Kidney (tissue), 14 donors: Measurements from ENCODE around the gene SDR9C7. TPM values are rescaled to one million over a fixed set of nuclear protein-coding genes. Genes with fewer than 3 reads are reported as not detected.
"Not testable (repeated sequence)": the region's sequence is repeated elsewhere in the genome, so short reads cannot be mapped to it uniquely, and the experiment has no call there.

Source experiments
- DNase-seq, 5 donors: peaks; one replicate each; pipeline ENCODE4 v3.0.0-alpha.2; 2013 to 2020
- FAIRE-seq: peaks from 2 replicates; lab custom pipeline; 2012; peaks lifted over from hg19 to GRCh38; lab: Jason Lieb, UNC
- H3K27ac ChIP-seq, 2 donors: one replicate each; pipeline ENCODE4 v1.7.0; 2013; ENCODE audit warnings: low read depth in 2 of 2, low read length in 2 of 2, inconsistent platforms in 1 of 2
- H3K27me3 ChIP-seq: one replicate; pipeline ENCODE4 v1.7.1; 2013; ENCODE audit warnings: low read length, inconsistent platforms; ENCODE audit not compliant: control insufficient read depth, insufficient read depth
- H3K36me3 ChIP-seq, 3 donors: one replicate each; pipeline versions ENCODE4 v1.7.0 to v1.7.1; 2013; ENCODE audit warnings: low read length in 3 of 3, control low read depth in 1 of 3, inconsistent platforms in 1 of 3; ENCODE audit not compliant: insufficient read depth in 3 of 3, control insufficient read depth in 2 of 3
- H3K4me1 ChIP-seq, 3 donors: one replicate each; pipeline versions ENCODE4 v1.7.0 to v1.7.1; 2013; ENCODE audit warnings: low read length in 3 of 3, inconsistent platforms in 1 of 3, low read depth in 1 of 3; ENCODE audit not compliant: control insufficient read depth in 2 of 3, insufficient read depth in 2 of 3
- H3K4me3 ChIP-seq, 3 donors: one replicate each; pipeline versions ENCODE4 v1.7.0 to v1.8.1; 2013; ENCODE audit warnings: low read length in 3 of 3, control low read depth in 1 of 3, inconsistent platforms in 1 of 3
- H3K9ac ChIP-seq, 3 donors: one replicate each; pipeline versions ENCODE4 v1.7.0 to v1.7.1; 2013; ENCODE audit warnings: low read length in 3 of 3, control low read depth in 1 of 3, inconsistent platforms in 1 of 3
- H3K9me3 ChIP-seq, 3 donors: one replicate each; pipeline versions ENCODE4 v1.7.0 to v1.7.1; 2013; ENCODE audit warnings: low read length in 3 of 3, control low read depth in 1 of 3, inconsistent platforms in 1 of 3; ENCODE audit not compliant: control insufficient read depth in 2 of 3, insufficient read depth in 1 of 3
- intact Hi-C: fragments of 100-400 bp; cut with DNase I; formaldehyde crosslinking; loops from one replicate; pipeline ENCODE4 v1.11.1; 2022
- polyA plus RNA-seq: library from polyadenylated mRNA; stranded (reverse); fragments of 350-450 nt; fragmentation: Illumina TruSeq; extraction: RNeasy Lipid Tissue Mini Kit (QIAGEN cat#74804); gene quantifications from one replicate; pipeline ENCODE4 v1.2.3, GENCODE V29; 2014; ENCODE audit warnings: low read depth, low replicate concordance; ENCODE audit not compliant: insufficient read depth
- total RNA-seq: library from RNA; stranded (reverse); fragmentation: NEBNext Ultra II Directional; extraction: Animal tissue kit (Norgen Biotek cat#: 25700); gene quantifications from one replicate; pipeline ENCODE4 v1.2.1, GENCODE V29; 2021
- TF ChIP-seq, protein P1 (sequence below): IDR thresholded peaks from 3 replicates; pipeline ENCODE4 v1.5.1; 2012; ENCODE audit warnings: mild to moderate bottlenecking, moderate library complexity, borderline replicate concordance; ENCODE audit not compliant: insufficient read depth; ENCODE audit errors: extremely low read depth
- donor health status: control.
- donor health status: control.
- donor health status: control.
- donor health status: control.
- donor health status: control.
- donor health status: DM: yes; HTN: yes; CAD: no.
- donor health status: Normal renal cell carcinoma (clear cell type).

The SDR9C7 gene
- total and polyA plus RNA-seq, 2 donors from 2014 or later: not detected

DNA sequence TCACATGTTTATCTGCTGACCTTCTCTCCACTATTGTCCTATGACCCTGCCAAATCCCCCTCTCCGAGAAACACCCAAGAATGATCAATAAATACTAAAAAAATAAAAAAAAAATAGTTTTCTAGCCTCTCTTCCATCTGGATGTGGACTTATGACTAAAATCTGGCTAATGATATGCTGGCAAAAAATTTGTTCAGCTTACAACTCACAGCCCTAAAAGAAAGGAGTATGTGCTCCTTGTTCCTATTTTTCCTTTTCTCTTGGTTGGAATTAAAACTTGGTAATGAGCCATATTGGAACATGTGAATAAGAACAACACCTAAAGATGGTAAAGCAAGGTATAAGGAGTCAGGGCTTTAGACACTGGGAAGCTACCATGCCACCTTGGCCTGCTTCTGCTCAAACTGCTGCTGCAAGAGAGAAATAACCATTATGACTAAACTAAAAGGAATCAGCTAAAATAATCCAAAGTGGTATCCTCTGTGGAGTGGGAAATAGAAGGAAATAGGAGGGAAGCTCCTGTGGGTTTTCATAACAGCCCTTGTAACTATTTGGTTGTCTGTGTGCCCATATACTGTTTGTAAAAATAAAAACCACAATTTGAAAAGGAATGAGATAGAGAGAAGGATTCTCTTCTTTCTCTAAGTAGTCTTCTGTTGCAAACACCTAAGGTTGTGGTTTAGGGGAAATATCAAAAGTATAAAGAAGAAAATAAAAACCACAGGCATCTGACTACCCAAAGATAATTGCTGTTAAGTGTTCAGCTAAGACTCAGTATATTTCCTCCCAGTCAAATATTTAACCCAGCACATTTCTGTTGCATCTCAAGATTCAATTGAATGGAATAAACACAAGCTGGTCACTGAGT is 53.8 kb downstream of the SDR9C7 start:
- no peak overlapping the region for H3K4me3 ChIP-seq
- DNase-seq (no peak), FAIRE-seq (no peak)
- no peak overlapping the region for H3K9ac ChIP-seq
- intact Hi-C loops: no loop called here
- no peaks in the 10 kb centered on the region for H3K27me3 ChIP-seq
- no peaks in the 10 kb centered on the region for H3K36me3 ChIP-seq
- H3K9me3 ChIP-seq: peaks cover 0 to 5% (median 0%) of the 10 kb centered on the region in 3 donors
- H3K4me1 ChIP-seq: no peaks in the 10 kb centered on the region
- TF ChIP-seq, protein P1, sequence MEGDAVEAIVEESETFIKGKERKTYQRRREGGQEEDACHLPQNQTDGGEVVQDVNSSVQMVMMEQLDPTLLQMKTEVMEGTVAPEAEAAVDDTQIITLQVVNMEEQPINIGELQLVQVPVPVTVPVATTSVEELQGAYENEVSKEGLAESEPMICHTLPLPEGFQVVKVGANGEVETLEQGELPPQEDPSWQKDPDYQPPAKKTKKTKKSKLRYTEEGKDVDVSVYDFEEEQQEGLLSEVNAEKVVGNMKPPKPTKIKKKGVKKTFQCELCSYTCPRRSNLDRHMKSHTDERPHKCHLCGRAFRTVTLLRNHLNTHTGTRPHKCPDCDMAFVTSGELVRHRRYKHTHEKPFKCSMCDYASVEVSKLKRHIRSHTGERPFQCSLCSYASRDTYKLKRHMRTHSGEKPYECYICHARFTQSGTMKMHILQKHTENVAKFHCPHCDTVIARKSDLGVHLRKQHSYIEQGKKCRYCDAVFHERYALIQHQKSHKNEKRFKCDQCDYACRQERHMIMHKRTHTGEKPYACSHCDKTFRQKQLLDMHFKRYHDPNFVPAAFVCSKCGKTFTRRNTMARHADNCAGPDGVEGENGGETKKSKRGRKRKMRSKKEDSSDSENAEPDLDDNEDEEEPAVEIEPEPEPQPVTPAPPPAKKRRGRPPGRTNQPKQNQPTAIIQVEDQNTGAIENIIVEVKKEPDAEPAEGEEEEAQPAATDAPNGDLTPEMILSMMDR: no peak
- H3K27ac ChIP-seq: no peak overlapping the region

DNA sequence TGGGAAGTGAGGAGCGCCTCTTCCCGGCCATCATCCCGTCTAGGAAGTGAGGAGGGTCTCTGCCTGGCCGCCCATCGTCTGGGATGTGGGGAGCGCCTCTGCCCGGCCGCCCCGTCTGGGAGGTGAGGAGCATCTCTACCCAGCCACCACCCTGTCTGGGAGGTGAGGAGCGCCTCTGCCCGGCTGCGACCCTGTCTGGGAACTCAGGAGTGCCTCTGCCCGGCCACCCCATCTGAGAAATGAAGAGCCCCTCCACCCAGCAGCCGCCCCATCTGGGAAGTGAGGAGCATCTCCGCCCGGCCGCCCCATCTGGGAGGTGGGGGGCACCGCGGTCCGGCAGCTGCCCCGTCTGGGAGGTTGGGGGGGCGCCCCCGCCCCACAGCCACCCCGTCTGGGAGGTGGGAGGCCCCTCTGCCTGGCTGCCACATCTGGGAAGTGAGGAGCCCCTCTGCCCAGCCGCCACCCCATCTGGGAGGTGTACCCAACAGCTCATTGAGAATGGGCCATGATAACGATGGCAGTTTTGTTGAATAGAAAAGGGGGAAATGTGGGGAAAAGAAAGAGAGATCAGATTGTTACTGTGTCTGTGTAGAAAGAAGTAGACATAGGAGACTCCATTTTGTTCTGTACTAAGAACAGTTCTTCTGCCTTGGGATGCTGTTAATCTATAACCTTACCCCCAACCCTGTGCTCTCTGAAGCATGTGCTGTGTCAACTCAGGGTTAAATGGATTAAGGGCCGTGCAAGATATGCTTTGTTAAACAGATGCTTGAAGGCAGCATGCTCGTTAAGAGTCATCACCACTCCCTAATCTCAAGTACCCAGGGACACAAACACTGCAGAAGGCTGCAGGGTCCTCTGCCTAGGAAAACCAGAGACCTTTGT is 54.7 kb downstream of the SDR9C7 start:
- H3K36me3 ChIP-seq, intact Hi-C loops, H3K4me1 ChIP-seq, H3K4me3 ChIP-seq, H3K9me3 ChIP-seq, FAIRE-seq, H3K27ac ChIP-seq, H3K27me3 ChIP-seq, H3K9ac ChIP-seq: not testable (repeated sequence)
- peak in 1 of 5 donors; percentile 46 for DNase-seq

DNA sequence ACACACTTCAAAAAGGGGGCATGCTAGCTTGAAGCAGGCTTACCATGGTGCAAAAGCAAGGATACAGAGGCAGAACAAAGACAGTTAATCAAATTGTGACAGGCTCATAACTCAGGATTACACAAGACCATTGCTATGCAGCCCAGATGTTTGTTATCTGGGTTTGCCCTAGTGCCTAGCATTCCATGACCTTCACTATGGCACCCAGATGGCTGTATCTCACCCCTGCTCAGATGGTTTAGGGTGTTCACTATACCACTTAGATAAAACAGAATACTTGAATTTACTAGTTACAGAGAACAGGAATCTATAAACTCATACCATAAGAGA is 56.2 kb downstream of the SDR9C7 start:
- Histone ChIP-seq H3K36me3 (no peaks in the 10 kb centered on the region), H3K9me3 (peaks cover 0 to 5% (median 0%) of the 10 kb centered on the region in 3 donors), H3K27ac (no peak overlapping the region), H3K4me3 (no peak overlapping the region), H3K4me1 (no peaks in the 10 kb centered on the region), H3K9ac (no peak overlapping the region), H3K27me3 (no peaks in the 10 kb centered on the region)
- TF ChIP-seq, protein P1: no peak
- FAIRE-seq (no peak), DNase-seq (peak in 2 of 5 donors; percentile 16 to 25)
- intact Hi-C loops: no loop called here
